NCI-H1694 treated with DMSO at 0.1 percent for 48 hours (cell line): ENCODE measurements around the gene SCN1B.

Experiments
- DNase-seq: peaks from one replicate; lab custom pipeline; 2025; lab: John Stamatoyannopoulos, UW

SCN1B gene

GRCh38 chr19:35074426-35075201 is 44.3 kb downstream of the SCN1B start:
- DNase-seq, result no peak

DNA sequence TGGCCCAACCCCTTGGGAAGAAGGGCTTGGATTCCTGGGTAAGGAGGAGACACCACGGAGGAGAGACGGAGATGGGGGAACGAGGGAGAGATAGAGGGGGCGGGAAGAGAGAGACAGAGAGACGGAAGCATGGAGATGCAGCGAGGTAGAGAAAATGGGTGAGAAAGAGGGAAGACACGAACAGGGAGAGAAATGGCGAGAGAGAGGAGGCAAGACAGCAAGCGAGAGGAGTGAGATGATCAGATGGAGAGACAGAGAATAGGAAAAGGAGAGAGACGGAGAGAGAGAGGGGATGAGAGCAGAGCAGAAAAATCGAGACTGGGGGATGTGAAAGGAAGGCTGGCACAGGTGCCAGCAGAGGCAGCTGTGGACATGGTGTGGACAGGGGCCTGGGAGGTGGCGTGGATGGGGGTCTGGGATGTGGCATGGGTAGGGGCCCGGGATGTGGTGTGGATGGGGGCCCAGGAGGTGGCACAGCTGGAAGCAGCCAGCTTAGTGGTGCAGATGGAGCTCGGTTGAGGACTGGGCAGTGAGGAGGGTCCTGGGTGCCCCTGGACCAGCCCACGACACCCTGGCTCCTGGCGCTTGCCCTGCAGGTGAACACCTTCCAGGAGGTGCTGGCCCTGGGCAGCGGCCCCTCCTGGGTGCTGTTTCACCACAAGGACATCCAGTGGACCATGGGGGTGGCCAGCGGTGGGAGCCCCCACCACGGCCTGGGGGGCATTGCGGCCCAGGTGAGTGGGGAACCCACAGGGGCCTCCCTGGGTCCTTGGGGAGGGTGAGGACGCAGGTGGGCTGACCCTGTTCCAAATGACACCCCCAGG is 45.1 kb downstream of the SCN1B start:
- no peak for DNase-seq

DNA sequence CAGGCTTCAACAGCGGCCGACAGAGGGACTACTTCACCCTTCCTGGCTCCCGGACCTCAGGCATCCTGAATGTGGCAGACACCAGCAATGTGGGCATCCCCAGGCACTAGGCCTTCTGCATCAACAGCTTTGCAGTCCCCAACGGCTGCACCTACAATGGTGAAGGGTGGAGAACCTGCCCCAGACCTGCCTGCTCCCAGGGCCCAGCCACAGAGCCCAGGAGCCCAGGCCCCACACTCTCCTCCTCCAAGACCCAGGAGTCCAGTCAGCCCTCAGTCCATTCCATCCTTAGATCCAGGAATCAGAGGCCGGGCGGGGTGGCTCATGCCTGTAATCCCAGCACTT is 45.7 kb downstream of the SCN1B start:
- DNase-seq, result no peak

- DNase-seq, result no peak
Measured at GRCh38 chr19:35076657-35077056, 46.4 kb downstream of the SCN1B start.

DNA sequence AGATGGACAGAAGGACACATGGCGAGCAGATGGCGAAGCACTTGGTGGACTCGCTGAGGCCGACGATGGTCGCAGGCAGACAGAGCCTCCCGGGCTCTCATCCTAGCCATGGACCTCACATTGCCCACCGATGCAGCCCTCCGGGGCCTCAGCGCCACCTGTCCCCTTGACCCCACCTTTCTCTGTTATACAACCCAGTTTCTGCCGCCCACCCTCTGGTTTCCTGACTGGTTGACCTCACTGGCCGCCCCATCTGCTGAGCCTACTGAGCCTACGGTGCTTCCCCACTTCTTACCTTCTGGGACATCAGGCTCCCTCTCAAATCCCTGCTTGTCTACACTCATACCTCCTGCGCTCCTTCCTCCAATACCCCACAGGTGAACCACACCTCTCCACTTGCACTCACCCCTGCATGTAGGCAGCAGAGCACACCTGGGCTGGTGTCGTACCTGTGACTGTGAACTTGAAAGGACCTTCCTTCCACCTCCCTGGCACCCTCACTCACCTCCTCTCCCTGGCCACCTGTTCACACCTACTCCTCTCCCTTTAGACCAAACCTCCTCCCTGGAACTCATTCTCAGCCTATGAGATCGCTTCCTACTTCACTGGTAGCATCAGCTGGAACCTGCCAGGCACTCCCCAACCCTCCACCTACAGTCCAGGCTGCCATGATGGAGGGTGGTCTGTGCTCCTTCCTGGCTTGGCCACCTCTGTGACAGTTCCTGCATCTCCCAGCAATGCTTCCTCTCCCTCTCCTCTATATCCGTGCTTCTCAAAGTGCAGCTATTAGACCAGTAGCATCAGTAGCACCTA is 47.3 kb downstream of the SCN1B start:
- DNase-seq, result no peak

DNA sequence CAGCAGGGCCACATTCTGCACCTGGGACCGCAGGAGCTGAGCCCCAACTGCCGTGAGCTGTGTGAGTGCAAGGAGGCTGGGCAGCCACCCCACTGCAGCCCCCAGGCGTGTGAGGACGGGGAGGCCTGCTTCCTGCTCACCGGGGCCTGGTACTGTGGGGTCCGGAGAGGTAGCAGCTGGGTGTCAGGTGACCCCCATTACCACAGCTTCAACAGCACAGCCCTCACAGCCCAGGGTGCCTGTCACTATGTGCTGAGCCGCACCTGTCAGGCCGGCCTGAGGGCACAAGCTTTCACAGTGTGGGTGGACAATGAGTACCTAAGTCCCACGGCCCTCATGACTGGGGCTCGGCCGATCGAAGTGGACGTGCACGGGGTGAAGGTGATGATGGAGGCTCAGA is 49.6 kb downstream of the SCN1B start:
- no peak for DNase-seq

GRCh38 chr19:35080613-35081170 is 50.4 kb downstream of the SCN1B start:
- DNase-seq, result no peak

DNA sequence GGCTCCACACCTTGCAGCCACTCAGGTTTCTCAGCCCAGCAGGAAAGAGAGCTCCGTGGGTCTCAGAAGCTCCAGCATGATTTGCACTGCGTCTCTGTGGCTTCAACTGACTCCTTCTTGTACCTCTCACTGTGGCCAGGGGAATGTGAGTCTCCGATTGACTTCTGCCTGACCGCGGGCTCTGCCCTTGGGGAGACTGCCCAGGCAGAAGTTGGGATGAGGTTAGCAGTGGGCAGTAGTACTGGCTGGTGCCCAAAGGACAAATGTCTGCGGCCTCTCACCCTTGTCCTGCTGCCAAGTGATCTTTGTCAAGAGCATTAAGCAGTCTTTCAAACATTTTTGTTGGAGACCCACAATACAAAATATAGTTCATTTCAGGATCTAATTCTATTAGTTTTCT is 50.9 kb downstream of the SCN1B start:
- no peak for DNase-seq

DNA sequence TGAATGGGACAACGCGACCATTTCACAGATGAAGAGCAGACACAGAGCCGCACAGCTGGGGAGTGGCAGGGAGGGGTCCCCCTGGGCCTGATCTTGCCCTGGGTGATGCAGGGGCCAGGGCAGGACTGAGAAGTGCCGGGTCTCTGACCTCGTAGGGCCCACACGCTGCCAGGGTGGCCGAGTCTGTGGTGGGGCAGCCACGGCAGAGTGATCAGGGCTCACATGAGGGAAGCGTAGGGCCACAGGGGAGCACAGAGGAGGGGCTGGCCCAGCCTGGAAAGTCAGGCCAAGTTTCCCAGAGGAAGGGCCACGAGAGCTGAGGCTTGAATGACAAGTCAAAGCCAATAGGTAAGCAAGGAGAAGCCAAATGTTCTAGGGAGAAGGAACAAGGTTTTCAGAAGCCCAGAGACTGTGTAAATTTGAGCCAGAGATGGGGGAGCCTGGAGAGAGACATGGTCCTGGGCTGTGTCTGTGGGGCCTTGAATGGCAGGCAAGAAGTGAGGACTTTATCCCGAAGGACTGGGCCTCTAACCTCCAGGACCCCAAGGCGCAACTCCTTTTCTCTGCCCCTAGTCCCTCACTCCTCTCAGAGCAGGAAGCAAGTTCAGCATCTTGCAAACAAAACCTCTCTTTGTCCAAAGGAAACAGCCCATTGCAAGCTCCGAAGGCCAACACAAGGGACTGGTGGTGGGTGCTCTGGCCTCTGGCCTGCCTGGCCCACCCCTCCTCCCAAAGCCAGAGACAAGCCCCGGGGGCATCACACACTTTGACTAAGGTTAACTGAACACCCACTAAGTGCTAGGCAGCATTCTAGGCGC is 53.6 kb downstream of the SCN1B start:
- no peak for DNase-seq

DNA sequence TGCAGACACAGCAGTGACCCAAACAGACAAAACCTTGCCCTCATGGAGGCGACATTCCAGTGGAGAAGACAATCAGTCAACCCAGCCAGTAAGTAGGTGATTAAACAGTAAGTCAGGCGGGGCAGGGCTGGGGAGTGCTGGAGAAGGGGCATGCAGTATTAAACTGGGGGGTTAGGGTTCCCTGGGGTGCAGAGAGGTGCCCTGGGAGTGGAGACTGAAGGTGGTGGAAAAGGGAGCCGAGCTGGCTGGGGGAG is 54.2 kb downstream of the SCN1B start:
- no peak for DNase-seq

DNA sequence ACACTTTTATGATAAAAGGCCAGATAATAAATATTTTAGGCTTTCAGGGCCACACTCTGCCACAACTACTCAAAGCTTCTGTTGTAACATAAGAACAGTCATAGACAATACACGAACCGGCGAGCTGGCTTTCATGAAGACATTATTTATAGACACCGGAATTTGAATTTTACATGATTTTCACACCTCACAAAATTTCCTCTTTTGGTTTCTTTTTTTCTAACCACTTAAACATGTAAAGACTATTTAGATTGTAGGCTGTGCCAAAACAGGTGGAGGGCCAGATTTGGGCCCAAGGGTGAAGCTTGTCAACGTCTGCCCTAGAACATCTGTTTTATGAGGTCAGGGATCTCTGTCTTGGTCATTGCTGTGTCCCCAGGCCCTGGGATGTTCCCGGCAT is 55.7 kb downstream of the SCN1B start:
- DNase-seq, result no peak

- no peak for DNase-seq
Measured at GRCh38 chr19:35086455-35086854, 56.2 kb downstream of the SCN1B start.

DNA sequence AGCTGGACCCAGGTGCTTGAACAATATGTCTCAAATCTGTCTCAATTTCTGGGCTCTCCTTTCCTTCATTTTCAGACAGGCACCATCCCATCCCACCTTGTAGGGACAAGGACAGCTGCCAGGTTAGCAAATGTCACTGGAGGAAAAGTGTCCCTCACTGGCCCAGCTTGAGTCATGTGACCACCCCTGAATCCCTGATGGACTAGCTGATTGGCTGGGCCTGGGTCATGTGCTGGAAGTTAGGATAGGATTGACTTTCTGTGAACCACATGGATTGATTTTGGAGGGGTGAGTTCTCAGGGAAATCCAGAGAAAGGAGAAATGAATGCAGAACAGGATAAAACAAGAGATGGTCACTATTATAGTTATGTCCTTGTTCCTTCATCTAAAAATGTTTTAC is 57.1 kb downstream of the SCN1B start:
- no peak for DNase-seq

- no peak for DNase-seq
Measured at GRCh38 chr19:35088131-35088913, 58.1 kb downstream of the SCN1B start.

DNA sequence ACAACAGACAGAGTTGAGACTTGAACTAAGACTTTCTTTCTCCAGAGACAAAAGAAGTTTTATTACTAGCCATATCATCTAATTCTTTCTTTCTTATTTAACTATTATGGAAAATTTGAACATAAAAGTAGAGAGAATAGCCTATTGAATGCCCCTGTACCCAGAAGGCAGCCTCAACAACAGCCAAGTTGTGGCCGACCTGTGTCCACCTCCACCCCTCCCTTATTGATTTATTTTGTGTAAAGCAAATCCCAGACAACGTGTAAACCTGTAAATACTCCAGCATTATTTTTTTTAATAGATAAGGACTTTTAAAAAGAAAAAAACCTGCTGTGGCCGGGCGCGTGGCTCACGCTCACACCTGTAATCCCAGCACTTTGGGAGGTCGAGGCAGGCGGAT is 59.3 kb downstream of the SCN1B start:
- no peak for DNase-seq
